Hematopoietic multipotent progenitor cell (in vitro differentiated cells): Measurements from ENCODE around the gene LAIR2. TPM values are rescaled to one million over a fixed set of nuclear protein-coding genes. Genes with fewer than 3 reads are reported as not detected.

ENCODE experiments used
- DNase-seq, 3 donors: peaks; one replicate each; pipeline ENCODE4 v3.0.0-alpha.2; 2011 to 2015; ENCODE audit warnings: low read depth in 2 of 3, low spot score in 2 of 3
- total RNA-seq: library from RNA; depleted of rRNA; stranded (reverse); fragments of >200 nt; gene quantifications from one replicate; pipeline ENCODE4 v1.2.3, GENCODE V29; 2012

The LAIR2 gene
- not detected for total RNA-seq

- DNase-seq = no peak
These were observed at the start of gene LAIR2 for GRCh38 chr19:54502518-54503048. LAIR2 (plus strand) TSS chr19:54502831; CDS start chr19:54502919, 88 bp downstream.

GRCh38 chr19:54453921-54454780 lies 48.5 kb upstream of the LAIR2 start:
- DNase-seq = no peak

GRCh38 chr19:54454781-54455675 lies 47.6 kb upstream of the LAIR2 start:
- DNase-seq = no peak

GRCh38 chr19:54455786-54456422 lies 46.7 kb upstream of the LAIR2 start:
- no peak for DNase-seq

GRCh38 chr19:54456423-54457373 lies 45.9 kb upstream of the LAIR2 start:
- DNase-seq = no peak

- no peak for DNase-seq
These were observed 44.6 kb upstream of the LAIR2 start for GRCh38 chr19:54457773-54458647.

GRCh38 chr19:54458648-54459281 lies 43.9 kb upstream of the LAIR2 start:
- DNase-seq = no peak

- no peak for DNase-seq
These were observed 43.1 kb upstream of the LAIR2 start for GRCh38 chr19:54459282-54460229.

GRCh38 chr19:54460230-54461005 lies 42.2 kb upstream of the LAIR2 start:
- DNase-seq = no peak

GRCh38 chr19:54461210-54461609 lies 41.4 kb upstream of the LAIR2 start:
- no peak for DNase-seq

GRCh38 chr19:54461613-54462012 lies 41.0 kb upstream of the LAIR2 start:
- no peak for DNase-seq

GRCh38 chr19:54462047-54462654 lies 40.5 kb upstream of the LAIR2 start:
- DNase-seq = no peak

GRCh38 chr19:54462655-54463530 lies 39.7 kb upstream of the LAIR2 start:
- DNase-seq = peak; percentile 64 to 78 (median 73)

- peak; percentile 83 to 99 (median 98) for DNase-seq
These were observed 39.0 kb upstream of the LAIR2 start, which contains the start of gene LENG9 for GRCh38 chr19:54463531-54464043. LENG9 (minus strand) TSS chr19:54463778; CDS start chr19:54463526, 252 bp downstream.
